Epithelial cell of proximal tubule (primary cell): ENCODE data around the gene RAB40AL. TPM values are rescaled to one million over a fixed set of nuclear protein-coding genes. Genes with fewer than 3 reads are reported as not detected.
"Not testable (repeated sequence)": the region's sequence is repeated elsewhere in the genome, so short reads cannot be mapped to it uniquely, and the experiment has no call there.

Experiments
- DNase-seq: peaks from one replicate; pipeline ENCODE4 v3.0.0-alpha.2; 2011; ENCODE audit warnings: low read depth
- H3K4me3 ChIP-seq: 2 replicates; pipeline ENCODE4 v1.5.1; 2011; ENCODE audit warnings: low read depth, mild to moderate bottlenecking, low read length
- CTCF ChIP-seq: conservative IDR thresholded peaks from 2 replicates; pipeline ENCODE4 v1.5.1; 2012; ENCODE audit warnings: low read depth, mild to moderate bottlenecking, low read length
- total RNA-seq: library from RNA; depleted of rRNA; stranded (reverse); fragments of >200 nt; gene quantifications from 2 replicates; pipeline ENCODE4 v1.2.3, GENCODE V29; 2015

The RAB40AL gene
- total RNA-seq, 1 donor from 2014 or later: not detected

GRCh38 chrX:102968216-102968615 lies 31.1 kb downstream of the RAB40AL start:
- no peak overlapping the region for H3K4me3 ChIP-seq
- TF ChIP-seq CTCF: no peak
- no peak for DNase-seq

- H3K4me3 ChIP-seq, DNase-seq: not testable (repeated sequence)
These were observed 34.5 kb downstream of the RAB40AL start for GRCh38 chrX:102971536-102971935.

GRCh38 chrX:102975016-102975415 lies 37.9 kb downstream of the RAB40AL start:
- H3K4me3 ChIP-seq: no peak overlapping the region
- no peak for DNase-seq
- TF ChIP-seq CTCF: no peak

GRCh38 chrX:102976286-102976685 lies 39.2 kb downstream of the RAB40AL start:
- no peak for TF ChIP-seq CTCF
- no peak for DNase-seq
- no peak overlapping the region for H3K4me3 ChIP-seq

DNA sequence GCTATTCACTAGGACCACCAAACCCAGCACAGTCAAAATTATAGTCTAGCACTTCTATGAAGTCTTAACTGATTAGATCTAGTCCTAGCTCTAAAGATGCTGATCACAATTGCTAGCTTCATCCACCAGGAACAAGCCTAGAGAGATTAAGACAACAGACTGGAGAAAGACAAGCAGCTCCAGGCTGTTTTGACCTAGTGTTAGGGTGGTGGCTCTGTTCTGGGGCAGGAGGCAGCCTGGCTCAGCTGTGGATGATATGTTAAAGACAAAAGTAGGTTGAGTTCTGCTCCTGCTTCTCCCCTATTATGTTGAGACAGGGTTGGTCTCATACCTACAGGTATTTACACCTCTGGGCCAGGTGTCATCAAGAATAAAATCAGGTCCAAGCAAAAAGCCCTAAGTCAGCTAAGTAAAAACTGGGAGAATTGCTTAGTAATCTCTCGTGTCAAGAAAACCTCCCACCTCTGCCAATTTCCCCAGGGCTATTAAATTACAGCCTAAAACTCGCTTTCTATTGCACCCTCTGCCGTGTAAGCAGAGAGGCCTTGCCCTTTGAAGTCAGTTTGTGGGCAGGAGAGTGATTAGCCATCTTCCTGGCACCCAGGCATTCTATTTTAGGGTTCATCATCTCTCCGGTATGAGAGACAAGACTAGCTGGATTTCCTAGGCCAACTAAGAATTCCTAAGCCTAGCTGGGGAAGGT lies 39.9 kb downstream of the RAB40AL start:
- H3K4me3 ChIP-seq: no peak overlapping the region
- no peak for DNase-seq
- no peak for TF ChIP-seq CTCF

DNA sequence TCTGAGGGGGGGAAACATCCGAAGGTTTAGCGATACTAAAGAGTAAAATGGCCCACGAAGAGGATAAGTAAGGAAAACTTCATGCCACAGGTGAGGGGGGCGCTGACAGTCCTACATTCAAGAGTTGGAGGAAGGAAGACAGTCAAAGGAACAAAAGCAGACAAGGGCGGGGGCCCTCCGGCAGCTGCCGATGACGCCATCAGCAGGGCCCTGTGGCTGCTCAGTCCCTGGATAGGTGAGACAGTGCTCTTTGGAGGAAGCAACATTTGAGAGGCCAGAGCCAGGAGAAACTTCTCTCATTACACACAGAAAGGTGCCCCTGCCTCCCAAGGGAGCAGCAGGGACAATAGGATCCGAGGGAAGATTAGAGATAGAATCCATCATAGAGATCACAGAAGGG lies 41.5 kb downstream of the RAB40AL start:
- no peak for DNase-seq
- TF ChIP-seq CTCF: no peak
- H3K4me3 ChIP-seq: no peak overlapping the region

GRCh38 chrX:102979536-102979935 lies 42.5 kb downstream of the RAB40AL start:
- DNase-seq: no peak
- no peak overlapping the region for H3K4me3 ChIP-seq
- no peak for TF ChIP-seq CTCF
